Naive thymus-derived CD8-positive, alpha-beta T cell (primary cell): ENCODE data around the gene UBR3. TPM values are rescaled to one million over a fixed set of nuclear protein-coding genes. Genes with fewer than 3 reads are reported as not detected.

Experiments used
- ATAC-seq, 2 donors: fragments of 150-1000 bp; cut with Tn5 transposase in 1 of 2; sonication (Bioruptor Pico), chemical (Tn5 transposase) in 1 of 2; 1 replicate in 1 of 2; 2 replicates in 1 of 2; pipeline ENCODE4 v1.10.0; 2021; ENCODE audit warnings: mild to moderate bottlenecking in 2 of 2, moderate library complexity in 2 of 2
- POLR2A ChIA-PET: fragments of 350-600 bp; sonication (Branson Sonifier 250); formaldehyde crosslinking; loops from one replicate; lab custom pipeline; 2021; ENCODE audit warnings: antibody characterized with exemption; lab: Charles Lee
- DNase-seq, 10 donors: peaks; one replicate each; pipeline versions ENCODE4 v3.0.0 to v3.0.0-alpha.2; 2020 to 2022
- H3K27ac Mint-ChIP-seq, 10 donors: one replicate each; pipeline ENCODE4 v1.8.0; 2020 to 2022; ENCODE audit warnings: mild to moderate bottlenecking in 10 of 10, mixed read lengths in 10 of 10, moderate library complexity in 4 of 10, inconsistent platforms in 1 of 10
- H3K27me3 Mint-ChIP-seq, 5 donors: one replicate each; pipeline ENCODE4 v1.8.0; 2021 to 2022; ENCODE audit warnings: mixed read lengths in 5 of 5
- H3K36me3 Mint-ChIP-seq, 3 donors: one replicate each; pipeline ENCODE4 v1.8.0; 2020 to 2022; ENCODE audit warnings: mixed read lengths in 3 of 3, mild to moderate bottlenecking in 2 of 3, inconsistent platforms in 1 of 3
- H3K4me1 Mint-ChIP-seq, 4 donors: one replicate each; pipeline ENCODE4 v1.8.0; 2021 to 2022; ENCODE audit warnings: mixed read lengths in 4 of 4
- H3K4me3 Mint-ChIP-seq, 10 donors: one replicate each; pipeline ENCODE4 v1.8.0; 2020 to 2022; ENCODE audit warnings: mild to moderate bottlenecking in 10 of 10, mixed read lengths in 10 of 10, moderate library complexity in 6 of 10, inconsistent platforms in 1 of 10
- H3K9me3 Mint-ChIP-seq, 9 donors: one replicate each; pipeline ENCODE4 v1.8.0; 2020 to 2022; ENCODE audit warnings: mixed read lengths in 9 of 9, mild to moderate bottlenecking in 3 of 9, inconsistent platforms in 1 of 9, moderate library complexity in 1 of 9
- polyA plus RNA-seq, 3 donors: library from polyadenylated mRNA; unstranded; fragments of 300-500 nt; fragmentation: Illumina TruSeq; gene quantifications; one replicate each; pipeline ENCODE4 v1.2.3, GENCODE V29; 2021
- total RNA-seq, 8 experiments: library from RNA in 2 of 8; stranded (reverse) in 2 of 8; gene quantifications; one replicate each; pipeline ENCODE4 v1.2.3 and lab custom pipeline; 2021 to 2026

UBR3 gene
- total and polyA plus RNA-seq, 5 experiments from 2014 or later = 6.8 to 43.5 (median 11.6) TPM

- H3K27ac Mint-ChIP-seq = no peak overlapping the region
- no peak for ATAC-seq
- no peak overlapping the region for H3K4me3 Mint-ChIP-seq
- POLR2A ChIA-PET = no interaction called here
- H3K36me3 Mint-ChIP-seq = peaks cover 0 to 55% (median 35%) of the 10 kb centered on the region in 3 donors
- H3K9me3 Mint-ChIP-seq = no peaks in the 10 kb centered on the region
- no peaks in the 10 kb centered on the region for H3K27me3 Mint-ChIP-seq
- peaks cover 0 to 2% (median under 1%) of the 10 kb centered on the region in 4 donors for H3K4me1 Mint-ChIP-seq
- DNase-seq = no peak
Measured at GRCh38 chr2:170044751-170045478, 217.7 kb downstream of the UBR3 start.

DNA sequence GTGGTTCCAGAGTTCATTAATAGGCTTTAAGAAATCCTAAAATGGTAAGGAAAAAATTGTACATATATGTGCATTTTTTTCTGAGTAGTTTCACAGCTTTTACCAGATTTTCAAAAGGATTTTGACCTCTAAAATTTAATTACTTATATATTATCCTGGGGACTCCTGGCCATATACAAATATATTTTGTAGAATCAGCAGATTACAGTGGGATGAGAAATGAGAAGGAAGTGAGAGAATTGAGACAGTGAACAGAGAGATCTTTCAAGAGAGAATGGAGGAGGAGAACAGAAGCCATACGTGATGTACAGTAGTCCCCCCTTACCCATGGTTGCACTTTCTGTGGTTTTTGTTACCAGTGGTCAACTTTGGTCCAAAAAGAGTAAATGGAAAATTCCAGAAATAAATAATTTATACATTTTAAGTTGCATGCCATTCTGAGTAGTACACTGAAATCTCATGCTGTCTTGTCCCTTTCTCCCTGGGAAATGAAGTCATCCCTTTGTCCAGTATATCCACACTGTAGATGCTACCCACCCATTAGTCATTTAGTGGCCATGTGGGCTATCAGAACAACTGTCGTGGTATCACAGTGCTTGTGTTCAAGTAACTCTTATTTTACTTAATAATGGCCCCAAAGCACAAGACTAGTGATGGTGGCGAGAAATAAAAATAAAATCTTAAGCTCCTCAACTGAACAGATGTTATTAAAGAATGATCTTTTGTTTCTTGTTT is 220.2 kb downstream of the UBR3 start:
- Mint-ChIP-seq H3K27ac (no peak overlapping the region), H3K4me1 (peaks cover 0 to 2% (median under 1%) of the 10 kb centered on the region in 4 donors), H3K9me3 (no peaks in the 10 kb centered on the region), H3K36me3 (peaks cover 0 to 55% (median 40%) of the 10 kb centered on the region in 3 donors), H3K27me3 (no peaks in the 10 kb centered on the region), H3K4me3 (no peak overlapping the region)
- DNase-seq (no peak), ATAC-seq (no peak)
- POLR2A ChIA-PET = no interaction called here

DNA sequence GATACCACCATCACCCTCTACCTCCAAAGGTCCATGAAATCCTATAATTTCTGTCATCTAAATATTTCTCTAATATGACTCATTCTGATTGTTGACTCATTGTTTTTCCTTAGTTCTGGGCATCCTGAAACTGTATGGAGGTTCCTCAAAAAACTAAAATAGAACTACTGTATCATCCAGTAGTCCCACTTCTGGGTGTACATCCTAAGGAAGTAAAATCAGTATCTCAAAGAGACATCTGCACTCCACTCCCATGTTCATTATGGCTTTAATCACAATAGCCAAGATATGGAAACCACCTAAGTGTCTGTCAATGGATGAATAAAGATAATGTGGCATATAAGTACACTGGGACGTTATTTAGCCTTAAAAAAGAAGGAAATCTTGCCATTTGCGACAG is 224.9 kb downstream of the UBR3 start:
- no peak for DNase-seq
- peaks cover 0 to 66% (median 46%) of the 10 kb centered on the region in 3 donors for H3K36me3 Mint-ChIP-seq
- no peak overlapping the region for H3K4me3 Mint-ChIP-seq
- POLR2A ChIA-PET = no interaction called here
- peaks cover 0 to 2% (median 0%) of the 10 kb centered on the region in 4 donors for H3K4me1 Mint-ChIP-seq
- ATAC-seq = no peak
- no peak overlapping the region for H3K27ac Mint-ChIP-seq
- no peaks in the 10 kb centered on the region for H3K9me3 Mint-ChIP-seq
- H3K27me3 Mint-ChIP-seq = no peaks in the 10 kb centered on the region

GRCh38 chr2:170054997-170055396 is 227.7 kb downstream of the UBR3 start:
- DNase-seq = no peak
- H3K27me3 Mint-ChIP-seq = no peaks in the 10 kb centered on the region
- H3K9me3 Mint-ChIP-seq = no peaks in the 10 kb centered on the region
- ATAC-seq = no peak
- peaks cover 6 to 68% (median 50%) of the 10 kb centered on the region in 3 donors for H3K36me3 Mint-ChIP-seq
- H3K4me1 Mint-ChIP-seq = peaks cover 0 to 1% (median 0%) of the 10 kb centered on the region in 4 donors
- POLR2A ChIA-PET = no interaction called here
- peak overlapping the region in 1 of 10 donors; percentile 26 for H3K27ac Mint-ChIP-seq
- no peak overlapping the region for H3K4me3 Mint-ChIP-seq

DNA sequence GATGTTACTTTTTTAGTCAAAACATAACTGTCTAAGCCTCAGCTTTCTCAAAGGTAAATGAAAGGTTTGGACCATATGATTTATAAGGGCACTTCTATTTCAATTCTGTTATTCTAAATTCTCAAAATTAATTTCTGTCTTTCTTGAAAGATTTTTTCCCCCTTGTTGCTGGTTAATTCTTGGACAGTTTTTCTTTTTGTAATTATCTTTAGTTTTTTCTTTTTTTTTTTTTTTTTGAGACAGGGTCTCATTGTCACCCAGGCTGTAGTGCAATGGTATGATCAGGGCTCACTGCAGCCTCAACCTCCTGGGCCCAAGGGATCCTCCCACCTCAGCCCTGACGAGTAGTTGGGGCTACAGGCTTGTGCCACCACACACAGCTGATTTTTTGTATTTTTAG is 229.6 kb downstream of the UBR3 start:
- POLR2A ChIA-PET = no interaction called here
- H3K4me1 Mint-ChIP-seq = peaks cover 0 to 1% (median 0%) of the 10 kb centered on the region in 4 donors
- ATAC-seq = no peak

GRCh38 chr2:170063456-170064235 is 236.4 kb downstream of the UBR3 start:
- peaks cover 0 to 9% (median 2%) of the 10 kb centered on the region in 9 donors for H3K9me3 Mint-ChIP-seq
- no peak for ATAC-seq
- POLR2A ChIA-PET = no interaction called here

More for the DNA sequence above, 229.6 kb downstream of the UBR3 start:
- Mint-ChIP-seq H3K27ac (no peak overlapping the region), H3K9me3 (no peaks in the 10 kb centered on the region), H3K27me3 (no peaks in the 10 kb centered on the region), H3K36me3 (peaks cover 6 to 69% (median 51%) of the 10 kb centered on the region in 3 donors), H3K4me3 (no peak overlapping the region)
- no peak for DNase-seq

DNA sequence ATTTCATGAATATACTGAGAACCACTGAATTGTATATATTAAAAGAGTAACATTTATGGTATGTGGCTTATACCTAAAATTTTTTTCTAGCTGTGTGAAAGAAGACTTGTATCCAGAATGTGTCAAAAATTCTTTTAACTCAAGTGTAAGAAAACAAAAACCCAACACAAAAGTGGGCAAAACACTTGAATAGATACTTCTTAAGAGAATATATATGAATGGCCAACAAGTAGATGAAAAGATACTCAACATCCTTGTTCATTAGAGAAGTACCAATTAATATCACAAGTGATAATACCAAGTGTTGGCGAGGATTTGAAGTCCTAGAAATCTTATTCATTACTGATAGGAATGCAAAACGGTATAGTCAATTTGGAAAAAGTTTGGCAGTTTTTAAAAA is 243.5 kb downstream of the UBR3 start:
- H3K27ac Mint-ChIP-seq = no peak overlapping the region
- ATAC-seq = no peak
- no peaks in the 10 kb centered on the region for H3K27me3 Mint-ChIP-seq
- no peaks in the 10 kb centered on the region for H3K4me1 Mint-ChIP-seq
- POLR2A ChIA-PET = no interaction called here
- peaks cover 28 to 84% (median 73%) of the 10 kb centered on the region in 3 donors for H3K36me3 Mint-ChIP-seq
- no peak overlapping the region for H3K4me3 Mint-ChIP-seq
- DNase-seq = no peak
- H3K9me3 Mint-ChIP-seq = peaks cover 0 to 33% (median 11%) of the 10 kb centered on the region in 9 donors

More at GRCh38 chr2:170063456-170064235, 236.4 kb downstream of the UBR3 start:
- H3K4me3 Mint-ChIP-seq = no peak overlapping the region
- H3K27ac Mint-ChIP-seq = no peak overlapping the region
- no peaks in the 10 kb centered on the region for H3K27me3 Mint-ChIP-seq
- H3K4me1 Mint-ChIP-seq = no peaks in the 10 kb centered on the region
- H3K36me3 Mint-ChIP-seq = peaks cover 17 to 74% (median 62%) of the 10 kb centered on the region in 3 donors
- DNase-seq = no peak

DNA sequence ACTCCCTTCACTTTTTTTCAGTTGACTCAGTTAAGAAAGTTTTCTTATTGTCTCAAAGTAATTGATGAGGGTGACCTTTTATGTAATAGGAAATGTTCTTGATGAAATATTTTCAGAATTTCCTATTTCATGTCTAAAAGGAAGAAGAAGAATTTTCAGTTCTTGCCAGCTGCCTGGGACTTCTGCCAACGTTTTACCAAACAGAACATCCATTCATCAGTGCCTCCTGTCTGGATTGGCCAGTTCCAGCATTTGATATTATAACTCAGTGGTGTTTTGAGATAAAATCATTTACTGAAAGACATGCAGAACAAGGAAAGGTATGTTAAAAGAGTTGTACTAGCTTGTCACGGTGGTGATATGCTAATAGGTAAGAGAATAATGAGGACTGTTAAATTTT is 246.0 kb downstream of the UBR3 start:
- H3K36me3 Mint-ChIP-seq = peaks cover 21 to 79% (median 67%) of the 10 kb centered on the region in 3 donors
- H3K9me3 Mint-ChIP-seq = peaks cover 0 to 27% (median 10%) of the 10 kb centered on the region in 9 donors
- H3K4me1 Mint-ChIP-seq = peaks cover 0 to 5% (median 0%) of the 10 kb centered on the region in 4 donors
- ATAC-seq = no peak
- POLR2A ChIA-PET = no interaction called here
- no peak overlapping the region for H3K27ac Mint-ChIP-seq
- no peak overlapping the region for H3K4me3 Mint-ChIP-seq
- no peaks in the 10 kb centered on the region for H3K27me3 Mint-ChIP-seq
- no peak for DNase-seq

DNA sequence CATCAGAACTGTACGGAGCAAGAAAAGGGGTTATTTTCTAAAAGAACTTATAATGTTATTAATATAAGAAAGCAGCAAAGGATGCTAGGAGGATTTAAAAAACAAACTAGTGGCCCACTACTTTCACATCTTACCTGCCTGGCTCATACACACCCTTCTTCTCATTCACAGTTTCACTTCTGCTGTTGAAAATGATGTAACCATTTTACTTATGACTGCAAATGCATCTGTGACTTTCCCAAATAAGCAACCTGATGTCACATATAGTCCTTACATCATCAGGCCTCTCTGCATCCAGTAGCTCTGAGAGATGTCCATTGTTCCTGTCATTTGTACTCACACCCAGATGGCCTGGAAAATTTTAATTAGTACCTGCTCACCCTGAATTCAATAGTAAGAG is 248.9 kb downstream of the UBR3 start:
- Mint-ChIP-seq H3K36me3 (peaks cover 9 to 67% (median 54%) of the 10 kb centered on the region in 3 donors), H3K4me3 (no peak overlapping the region), H3K4me1 (peaks cover 0 to 5% (median 0%) of the 10 kb centered on the region in 4 donors), H3K9me3 (peaks cover 0 to 6% (median 2%) of the 10 kb centered on the region in 9 donors), H3K27me3 (no peaks in the 10 kb centered on the region), H3K27ac (no peak overlapping the region)
- POLR2A ChIA-PET = no interaction called here
- ATAC-seq = no peak
- no peak for DNase-seq

DNA sequence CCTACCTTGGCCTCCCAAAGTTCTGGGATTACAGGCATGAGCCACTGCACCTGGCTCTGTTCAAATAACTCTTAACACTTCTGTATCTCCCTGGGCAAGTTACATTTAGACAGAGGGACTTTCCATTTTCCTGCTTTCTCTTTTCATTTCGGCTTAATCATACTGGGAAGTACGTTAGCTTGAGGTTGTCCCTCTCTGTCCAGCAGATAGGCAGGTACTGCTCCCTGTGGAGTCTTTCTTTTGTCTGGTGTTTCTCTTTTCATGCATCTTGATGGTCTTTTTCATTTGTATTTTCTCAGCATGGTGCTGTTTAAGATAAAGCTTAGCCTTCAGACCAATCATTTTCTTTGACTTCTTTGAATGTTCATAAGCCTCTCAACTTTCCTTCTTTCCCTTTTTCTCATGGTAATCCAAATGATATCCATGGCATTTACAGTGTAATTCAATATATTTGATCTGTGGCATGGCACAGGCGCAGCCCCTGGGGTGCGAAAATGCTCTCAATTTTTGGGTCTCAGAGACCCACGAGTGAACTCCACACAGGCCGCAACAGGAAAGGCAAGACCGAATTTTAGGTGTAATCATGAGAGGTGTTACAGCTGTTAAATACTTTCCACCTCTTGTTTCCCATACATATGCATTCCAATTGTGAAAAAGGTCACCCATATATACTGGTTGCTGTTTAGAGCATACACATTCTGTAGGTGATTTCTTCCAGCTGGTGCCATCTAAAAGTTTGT is 250.7 kb downstream of the UBR3 start:
- ATAC-seq (no peak), DNase-seq (no peak)
- Mint-ChIP-seq H3K9me3 (no peaks in the 10 kb centered on the region), H3K4me3 (no peak overlapping the region), H3K4me1 (peaks cover 0 to 5% (median 0%) of the 10 kb centered on the region in 4 donors), H3K36me3 (peaks cover 10 to 68% (median 57%) of the 10 kb centered on the region in 3 donors), H3K27ac (peak overlapping the region in 1 of 10 donors; percentile 61), H3K27me3 (no peaks in the 10 kb centered on the region)
- POLR2A ChIA-PET = no interaction called here

GRCh38 chr2:170084820-170085491 is 257.7 kb downstream of the UBR3 start:
- DNase-seq (no peak), ATAC-seq (no peak)
- Mint-ChIP-seq H3K27me3 (no peaks in the 10 kb centered on the region), H3K4me3 (no peak overlapping the region), H3K4me1 (no peaks in the 10 kb centered on the region), H3K36me3 (peaks cover 7 to 20% (median 18%) of the 10 kb centered on the region in 3 donors), H3K27ac (no peak overlapping the region), H3K9me3 (peaks cover 0 to 2% (median 0%) of the 10 kb centered on the region in 9 donors)
- POLR2A ChIA-PET = no interaction called here
